AG04450 (cell line): Measurements from ENCODE around the gene PXDN. TPM values are rescaled to one million over a fixed set of nuclear protein-coding genes. Genes with fewer than 3 reads are reported as not detected.

Experiments
- CTCF ChIA-PET: fragments of 300-600, 350-600 bp; formaldehyde crosslinking; extraction: SDS; loops from one replicate; lab custom pipeline; 2022; ENCODE audit warnings: antibody characterized with exemption, inconsistent platforms; lab: Charles Lee
- POLR2A ChIA-PET: fragments of 350-600 bp; formaldehyde crosslinking; extraction: SDS; loops from one replicate; lab custom pipeline; 2021; ENCODE audit warnings: antibody characterized with exemption, inconsistent platforms; lab: Yijun Ruan, JAX
- DNase-seq: peaks from one replicate; pipeline ENCODE4 v3.0.0-alpha.2; 2011; ENCODE audit warnings: low read depth, low spot score
- H3K27ac ChIP-seq: one replicate; pipeline ENCODE4 v1.5.1; 2012; ENCODE audit warnings: low read depth, low read length, control low read depth
- H3K27me3 ChIP-seq: one replicate; pipeline ENCODE4 v1.6.0; 2012; ENCODE audit warnings: low read length; ENCODE audit not compliant: control insufficient read depth, insufficient read depth
- H3K4me3 ChIP-seq: 2 replicates; pipeline ENCODE4 v1.5.1; 2011; ENCODE audit warnings: mild to moderate bottlenecking, low read depth, low read length, control low read depth
- H3K9me3 ChIP-seq: 2 replicates; pipeline ENCODE4 v1.5.1; 2012; ENCODE audit warnings: low read length; ENCODE audit not compliant: control insufficient read depth, insufficient read depth
- polyA plus RNA-seq: library from polyadenylated mRNA; depleted of rRNA; stranded (reverse); fragments of >200 nt; gene quantifications from 2 replicates; pipeline ENCODE4 v1.2.3, GENCODE V29; 2011
- TF ChIP-seq, protein P1 (sequence below): IDR thresholded peaks from 2 replicates; pipeline ENCODE4 v1.5.1; 2011; ENCODE audit warnings: low read depth, low read length, control low read depth, inconsistent platforms

The PXDN gene
- polyA plus RNA-seq, 1 experiment = 271 TPM

DNA sequence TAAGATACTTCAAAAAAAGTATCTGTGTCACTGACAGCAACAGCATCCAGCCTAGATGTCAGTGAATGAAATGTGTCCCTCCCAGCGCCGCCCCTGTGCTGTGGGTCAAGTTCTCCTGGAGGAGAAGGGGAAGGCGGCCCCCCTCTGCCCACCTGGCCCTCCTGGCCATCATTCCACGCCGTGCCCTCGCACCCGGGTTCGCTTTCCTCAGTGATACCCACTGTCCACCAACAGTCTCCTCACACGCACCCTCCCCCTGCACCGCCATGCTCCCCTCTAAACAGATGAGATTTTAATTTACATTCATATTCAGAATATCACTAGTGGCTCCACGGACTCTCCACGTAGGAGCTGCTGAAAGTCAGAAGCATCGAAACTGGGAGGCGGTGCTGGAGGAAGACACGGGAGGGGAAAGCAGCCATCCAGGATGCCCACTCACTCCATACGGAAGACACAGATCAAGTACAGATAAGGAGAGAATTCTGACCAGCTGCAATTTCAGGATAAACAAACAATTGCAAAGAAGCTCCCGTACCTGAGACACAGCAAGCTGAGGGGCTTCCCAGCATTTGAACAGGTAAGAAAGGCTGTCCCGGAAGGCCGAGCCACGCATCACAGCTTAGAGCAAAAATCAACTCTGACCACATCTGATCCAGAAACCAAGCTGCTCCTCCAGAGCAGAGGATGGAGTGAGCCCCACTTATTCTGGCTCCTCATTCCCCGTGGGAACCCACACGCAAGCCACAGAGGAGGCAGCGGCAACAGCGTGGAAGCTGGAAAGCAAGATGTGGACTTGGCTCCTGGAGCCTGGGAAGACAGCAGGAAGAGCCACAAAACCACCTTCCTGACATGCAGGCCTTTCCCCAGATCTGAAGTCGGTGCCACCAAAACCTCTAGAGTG is 49.7 kb downstream of the PXDN start:
- no peak overlapping the region for H3K27ac ChIP-seq
- ChIA-PET POLR2A (no interaction called here), CTCF (interaction anchor here (0.9 kb wide), 2 partner anchors 56 to 124 kb away, joined by 3 read pairs; no protein-coding TSS in a partner anchor)
- TF ChIP-seq, protein P1, sequence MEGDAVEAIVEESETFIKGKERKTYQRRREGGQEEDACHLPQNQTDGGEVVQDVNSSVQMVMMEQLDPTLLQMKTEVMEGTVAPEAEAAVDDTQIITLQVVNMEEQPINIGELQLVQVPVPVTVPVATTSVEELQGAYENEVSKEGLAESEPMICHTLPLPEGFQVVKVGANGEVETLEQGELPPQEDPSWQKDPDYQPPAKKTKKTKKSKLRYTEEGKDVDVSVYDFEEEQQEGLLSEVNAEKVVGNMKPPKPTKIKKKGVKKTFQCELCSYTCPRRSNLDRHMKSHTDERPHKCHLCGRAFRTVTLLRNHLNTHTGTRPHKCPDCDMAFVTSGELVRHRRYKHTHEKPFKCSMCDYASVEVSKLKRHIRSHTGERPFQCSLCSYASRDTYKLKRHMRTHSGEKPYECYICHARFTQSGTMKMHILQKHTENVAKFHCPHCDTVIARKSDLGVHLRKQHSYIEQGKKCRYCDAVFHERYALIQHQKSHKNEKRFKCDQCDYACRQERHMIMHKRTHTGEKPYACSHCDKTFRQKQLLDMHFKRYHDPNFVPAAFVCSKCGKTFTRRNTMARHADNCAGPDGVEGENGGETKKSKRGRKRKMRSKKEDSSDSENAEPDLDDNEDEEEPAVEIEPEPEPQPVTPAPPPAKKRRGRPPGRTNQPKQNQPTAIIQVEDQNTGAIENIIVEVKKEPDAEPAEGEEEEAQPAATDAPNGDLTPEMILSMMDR = no peak
- H3K4me3 ChIP-seq = no peak overlapping the region
- H3K27me3 ChIP-seq = no peaks in the 10 kb centered on the region
- H3K9me3 ChIP-seq = no peaks in the 10 kb centered on the region; the same call in 1 of the 2 replicates
- DNase-seq = no peak

DNA sequence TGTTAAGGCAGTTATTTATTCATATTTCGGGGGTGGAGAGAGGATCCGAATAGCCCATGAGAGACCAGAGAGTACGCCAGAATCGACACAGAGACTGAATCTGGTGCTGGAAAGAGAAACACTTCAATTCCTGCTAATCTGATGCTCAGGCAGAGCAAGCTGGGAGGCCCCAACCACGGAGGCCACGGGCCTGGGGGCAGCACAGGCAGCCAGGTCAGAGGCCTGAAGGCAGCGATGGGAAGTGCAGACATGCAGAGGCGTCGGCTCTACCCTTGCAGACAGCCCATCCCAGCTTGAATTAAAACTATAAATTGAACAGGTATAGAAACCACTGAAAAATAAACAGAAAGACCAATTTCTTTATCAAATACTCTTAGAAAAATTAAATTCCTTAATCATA is 50.6 kb downstream of the PXDN start:
- ChIA-PET CTCF (interaction anchor here (0.9 kb wide), 1 partner anchor 57 kb away, joined by 3 read pairs; no protein-coding TSS in a partner anchor), POLR2A (no interaction called here)
- TF ChIP-seq, protein P1 = no peak
- DNase-seq = no peak
- Histone ChIP-seq H3K27ac (no peak overlapping the region), H3K4me3 (no peak overlapping the region), H3K27me3 (no peaks in the 10 kb centered on the region), H3K9me3 (no peaks in the 10 kb centered on the region; the same call in 1 of the 2 replicates)

DNA sequence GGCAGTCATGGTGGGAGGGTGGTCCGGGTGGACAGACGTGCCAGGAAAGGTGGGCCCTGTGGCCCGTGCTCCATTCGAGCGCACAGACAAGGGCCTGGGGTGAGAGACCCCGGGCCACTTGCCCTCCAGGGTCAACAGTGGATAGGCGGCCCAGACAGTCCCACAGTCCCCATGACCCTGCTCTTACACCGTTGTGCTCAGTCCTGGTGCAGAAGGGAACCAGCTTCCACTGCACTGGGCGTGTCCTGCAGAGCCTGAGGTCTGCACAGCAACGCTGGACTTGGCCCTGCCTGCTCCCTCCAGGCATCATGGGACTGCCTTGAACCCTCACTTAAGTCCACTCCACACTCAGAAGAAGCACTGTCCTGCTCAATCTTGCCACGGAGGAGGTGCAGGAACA is 52.0 kb downstream of the PXDN start:
- H3K27me3 ChIP-seq = no peaks in the 10 kb centered on the region
- ChIA-PET CTCF (no interaction called here), POLR2A (no interaction called here)
- H3K9me3 ChIP-seq = no peaks in the 10 kb centered on the region; the same call in none of the 2 replicates
- TF ChIP-seq, protein P1 = no peak
- H3K27ac ChIP-seq = no peak overlapping the region
- no peak for DNase-seq
- H3K4me3 ChIP-seq = no peak overlapping the region

DNA sequence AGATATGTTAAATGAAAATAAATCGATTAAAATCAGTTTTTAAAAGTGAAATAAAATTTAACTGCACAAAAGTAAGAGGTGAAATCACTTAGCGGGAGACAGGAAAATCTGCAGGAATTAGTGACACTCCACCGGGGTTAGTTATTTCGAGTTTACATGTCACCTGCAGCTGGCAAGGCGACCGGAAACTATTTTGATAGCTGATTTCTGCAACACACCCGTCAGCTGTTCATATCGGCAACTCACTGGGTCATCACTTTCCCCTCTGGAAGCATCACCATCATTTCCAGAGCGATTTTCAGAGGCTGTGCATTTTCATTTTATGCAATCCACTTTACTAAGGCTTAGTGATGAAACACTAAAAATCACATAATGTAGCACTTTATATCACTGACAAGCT is 52.9 kb downstream of the PXDN start:
- TF ChIP-seq, protein P1 = no peak
- Histone ChIP-seq H3K9me3 (no peaks in the 10 kb centered on the region; the same call in 1 of the 2 replicates), H3K27ac (no peak overlapping the region), H3K4me3 (no peak overlapping the region), H3K27me3 (no peaks in the 10 kb centered on the region)
- POLR2A ChIA-PET = no interaction called here
- CTCF ChIA-PET = interaction anchor here (0.6 to 1.7 kb wide), 4 partner anchors 16 to 965 kb away, joined by 3 to 10 read pairs (median 6); no protein-coding TSS in a partner anchor
- DNase-seq = no peak
